ENCODE data around the gene PITPNC1.
A peak's percentile ranks its signal among the peaks of the same experiment; 100 is the strongest.
"Not testable (repeated sequence)": the region's sequence is repeated elsewhere in the genome, so short reads cannot be mapped to it uniquely, and the experiment has no call there.

Gene PITPNC1

DNA sequence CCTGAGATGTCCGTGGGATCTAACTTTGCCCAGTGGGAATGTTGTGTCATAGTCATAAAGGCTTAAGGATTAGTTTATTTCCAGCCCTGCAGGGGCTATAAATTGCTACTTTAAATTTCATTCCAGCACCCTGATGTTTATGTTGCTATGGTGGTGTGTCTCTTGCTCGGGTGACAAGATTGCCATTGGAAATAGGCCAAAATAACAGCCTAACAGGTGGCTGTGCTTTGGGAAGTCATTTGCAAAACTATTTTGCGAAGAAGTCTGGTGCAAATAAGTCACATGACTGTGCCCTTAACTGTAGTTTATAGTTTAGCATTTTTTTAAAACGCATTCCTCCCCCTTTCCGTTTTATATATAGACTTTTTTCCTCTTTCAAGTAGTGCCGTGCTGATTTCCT lies 23.1 kb downstream of the PITPNC1 start:
- DNase-seq (ENCODE audit: low read depth in 2 of 2, low spot score in 1 of 2), result no peak

DNA sequence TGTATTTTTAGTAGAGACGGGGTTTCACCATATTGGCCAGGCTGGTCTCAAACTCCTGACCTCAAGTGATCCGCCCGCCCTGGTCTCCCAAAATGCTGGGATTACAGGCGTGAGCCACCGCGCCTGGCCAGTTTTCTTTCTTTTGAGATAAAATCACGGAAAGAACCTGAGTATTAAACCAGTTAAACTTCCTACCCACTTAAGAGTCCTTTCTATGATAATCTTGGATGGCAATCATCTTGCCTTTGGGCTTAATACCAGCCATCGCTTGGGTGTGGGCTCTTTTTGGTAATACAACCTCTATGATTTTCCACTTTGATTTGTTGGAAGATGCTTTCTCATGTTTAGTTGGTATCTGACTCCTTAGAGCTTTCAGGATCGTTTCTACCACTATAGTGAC lies 24.0 kb downstream of the PITPNC1 start:
- no peak for DNase-seq (ENCODE audit: low read depth in 2 of 2, low spot score in 1 of 2)

DNA sequence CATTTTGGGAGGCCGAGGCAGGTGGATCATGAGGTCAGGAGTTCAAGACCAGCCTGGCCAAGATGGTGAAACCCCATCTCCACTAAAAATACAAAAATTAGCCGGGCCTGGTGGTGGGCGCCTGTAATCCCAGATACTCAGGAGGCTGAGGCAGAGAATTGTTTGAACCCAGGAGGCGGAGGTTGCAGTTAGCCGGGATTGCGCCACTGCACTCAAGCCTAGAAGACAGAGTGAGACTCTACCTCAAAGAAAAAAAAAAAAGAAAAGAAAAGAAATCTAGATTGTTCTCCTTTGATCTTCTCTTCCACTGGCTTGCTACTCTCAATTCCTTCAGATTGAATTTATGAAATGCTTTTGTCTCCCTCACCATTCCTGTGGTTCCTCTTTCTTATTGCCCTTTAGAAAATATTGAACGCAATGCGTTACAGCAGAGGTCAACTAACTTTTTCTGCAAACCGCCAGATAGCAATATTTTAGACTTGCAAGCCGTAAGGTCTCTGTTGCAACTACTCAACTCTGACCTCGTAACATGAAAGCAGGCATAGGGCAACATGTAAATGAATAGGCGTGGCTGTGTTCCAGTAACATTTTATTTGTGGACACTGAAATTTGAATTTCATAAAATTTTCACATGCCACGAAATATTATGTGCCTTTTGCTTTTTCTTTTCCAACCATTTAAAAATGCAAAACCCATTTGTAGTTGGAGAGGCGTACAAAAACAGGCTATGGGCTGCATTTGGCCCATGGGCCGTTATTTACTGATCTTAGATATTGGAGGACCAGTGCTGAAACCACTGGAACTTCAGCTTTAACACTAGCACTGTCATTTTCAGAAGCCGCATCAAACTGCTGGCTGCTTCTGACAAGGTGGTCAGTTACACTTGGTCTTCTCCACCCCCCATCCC lies 24.8 kb downstream of the PITPNC1 start:
- DNase-seq (ENCODE audit: low read depth in 2 of 2, low spot score in 1 of 2), result no peak

DNA sequence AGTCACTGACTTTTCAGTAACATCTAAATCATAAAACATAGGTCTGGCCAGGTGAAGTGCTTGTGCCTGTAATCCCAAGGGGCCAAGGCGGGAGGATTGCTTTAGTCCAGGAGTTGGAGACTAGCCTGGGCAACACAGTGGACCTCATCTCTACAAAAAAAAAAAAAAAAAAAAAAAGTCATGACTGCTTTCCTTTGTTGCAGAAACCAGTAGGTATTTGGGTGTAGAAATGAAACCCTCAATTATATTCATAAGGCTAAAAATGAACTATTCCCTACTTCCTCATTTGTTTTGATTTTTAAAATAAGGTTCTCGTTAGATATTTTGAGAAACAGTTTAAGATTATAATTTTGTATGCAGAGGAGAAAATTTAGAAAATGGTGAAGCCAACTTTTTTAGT lies 26.0 kb downstream of the PITPNC1 start:
- no peak for DNase-seq (ENCODE audit: low read depth in 2 of 2, low spot score in 1 of 2)

GRCh38 chr17:67403483-67403882 lies 26.4 kb downstream of the PITPNC1 start:
- no peak for DNase-seq (ENCODE audit: low read depth in 2 of 2, low spot score in 1 of 2)

DNA sequence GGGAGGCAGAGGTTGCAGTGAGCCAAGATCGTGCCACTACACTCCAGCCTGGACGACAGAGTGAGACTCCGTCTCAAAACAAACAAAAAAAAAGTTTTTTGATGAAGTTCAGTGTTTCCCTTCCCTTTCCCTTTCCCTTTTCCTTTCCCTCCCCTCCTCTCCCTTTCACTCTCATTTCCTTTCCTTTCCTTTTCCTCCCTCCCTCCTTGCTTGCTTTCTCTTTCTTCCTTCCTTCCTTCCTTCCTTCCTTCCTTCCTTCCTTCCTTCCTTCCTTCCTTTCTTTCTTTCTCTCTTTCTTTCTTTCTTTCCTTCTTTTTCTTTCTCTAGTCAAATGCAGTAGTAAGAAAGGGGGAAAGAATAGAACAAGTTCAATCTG lies 31.4 kb downstream of the PITPNC1 start:
- not testable (repeated sequence) for DNase-seq (ENCODE audit: low read depth in 2 of 2, low spot score in 1 of 2)

GRCh38 chr17:67411397-67411796 lies 34.3 kb downstream of the PITPNC1 start:
- DNase-seq (ENCODE audit: low read depth in 2 of 2, low spot score in 1 of 2), result no peak

- DNase-seq (ENCODE audit: low read depth in 2 of 2, low spot score in 1 of 2), result no peak
Measured at GRCh38 chr17:67412032-67412431, 35.0 kb downstream of the PITPNC1 start.

DNA sequence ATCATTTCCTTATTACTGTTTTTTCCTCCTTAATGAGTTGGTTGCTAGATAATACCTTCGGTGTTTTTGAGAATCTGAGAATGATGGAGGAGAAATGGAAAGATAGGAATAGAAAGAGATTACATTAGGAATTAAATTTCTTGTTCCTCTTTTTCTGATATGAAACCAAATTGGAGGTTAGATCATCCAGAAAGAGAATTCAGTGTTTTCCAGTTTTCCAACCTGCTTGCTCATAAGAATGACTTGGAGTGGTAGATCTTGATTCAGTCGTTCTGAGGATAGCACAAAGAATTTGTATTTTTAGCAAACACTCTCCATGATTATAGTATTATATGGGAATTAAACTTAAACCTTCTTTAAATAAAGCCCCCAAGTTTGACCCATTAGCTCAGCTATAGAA lies 35.9 kb downstream of the PITPNC1 start:
- DNase-seq (ENCODE audit: low read depth in 2 of 2, low spot score in 1 of 2), result no peak

DNA sequence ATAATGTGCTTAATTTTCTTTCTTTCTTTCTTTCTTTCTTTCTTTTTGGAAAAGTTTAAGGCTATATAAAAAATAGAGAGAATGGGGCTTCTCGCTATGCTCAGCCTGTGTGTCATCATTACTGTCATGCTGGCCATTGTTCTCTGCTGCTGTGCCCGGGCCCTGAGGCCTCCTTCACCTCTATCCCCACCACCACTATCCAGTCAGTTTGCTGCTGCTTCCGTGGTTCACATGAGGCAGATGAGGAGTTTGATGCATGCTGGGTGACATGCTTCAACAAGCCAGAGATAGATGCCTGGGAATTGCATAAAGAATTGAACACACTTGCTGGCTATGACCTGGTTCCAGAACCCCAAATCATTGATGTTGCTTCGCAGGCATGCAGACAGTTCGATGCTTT lies 36.3 kb downstream of the PITPNC1 start:
- DNase-seq (ENCODE audit: low read depth in 2 of 2, low spot score in 1 of 2), result no peak

DNA sequence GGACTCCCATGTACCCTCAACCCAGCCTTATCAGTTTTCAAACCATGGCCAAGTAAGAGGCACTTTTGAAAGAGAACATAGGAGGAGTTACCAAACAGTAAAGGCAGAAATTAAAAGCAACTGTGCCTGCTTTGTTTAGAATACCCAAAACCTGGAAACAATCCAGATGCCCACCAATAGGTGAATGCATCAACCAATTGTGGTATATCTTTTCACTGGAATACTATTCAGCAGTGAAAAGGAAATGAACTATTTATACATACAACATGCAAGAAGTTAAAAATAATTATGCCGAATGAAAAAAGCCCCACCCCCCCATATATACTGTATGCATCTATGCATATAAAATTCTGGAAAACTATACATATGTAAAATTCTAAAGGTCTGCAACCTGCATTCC lies 37.0 kb downstream of the PITPNC1 start:
- no peak for DNase-seq (ENCODE audit: low read depth in 2 of 2, low spot score in 1 of 2)

DNA sequence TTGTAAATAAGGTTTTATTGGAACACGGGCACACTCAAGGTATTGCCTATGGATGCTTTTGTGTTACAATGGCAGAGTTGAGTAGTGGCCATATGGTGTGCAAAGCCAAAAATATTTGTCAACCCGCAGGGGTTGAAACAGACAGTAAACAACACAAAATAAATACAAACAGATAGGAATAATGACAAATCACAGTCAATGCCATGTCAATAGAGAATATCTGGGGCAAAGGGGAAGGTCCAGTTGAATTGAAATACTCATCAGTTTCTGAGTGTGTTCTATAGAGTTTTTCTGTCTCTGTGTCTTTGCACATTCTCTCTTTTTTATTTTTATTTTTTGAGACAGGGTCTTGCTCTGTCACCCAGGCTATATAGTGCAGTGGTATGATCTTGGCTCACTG lies 37.5 kb downstream of the PITPNC1 start:
- no peak for DNase-seq (ENCODE audit: low read depth in 2 of 2, low spot score in 1 of 2)

GRCh38 chr17:67415291-67415690 lies 38.2 kb downstream of the PITPNC1 start:
- DNase-seq (ENCODE audit: low read depth in 2 of 2, low spot score in 1 of 2), result no peak

- no peak for DNase-seq (ENCODE audit: low read depth in 2 of 2, low spot score in 1 of 2)
Measured at GRCh38 chr17:67417507-67417906, 40.4 kb downstream of the PITPNC1 start.

- no peak for DNase-seq (ENCODE audit: low read depth in 2 of 2, low spot score in 1 of 2)
Measured at GRCh38 chr17:67420994-67421393, 43.9 kb downstream of the PITPNC1 start.

GRCh38 chr17:67421869-67422273 lies 44.8 kb downstream of the PITPNC1 start:
- DNase-seq (ENCODE audit: low read depth in 2 of 2, low spot score in 1 of 2), result peak in 1 of 2 donors; percentile 21

GRCh38 chr17:67422296-67422695 lies 45.2 kb downstream of the PITPNC1 start:
- not testable (repeated sequence) for DNase-seq (ENCODE audit: low read depth in 2 of 2, low spot score in 1 of 2)

GRCh38 chr17:67422897-67423296 lies 45.8 kb downstream of the PITPNC1 start:
- no peak for DNase-seq (ENCODE audit: low read depth in 2 of 2, low spot score in 1 of 2)

DNA sequence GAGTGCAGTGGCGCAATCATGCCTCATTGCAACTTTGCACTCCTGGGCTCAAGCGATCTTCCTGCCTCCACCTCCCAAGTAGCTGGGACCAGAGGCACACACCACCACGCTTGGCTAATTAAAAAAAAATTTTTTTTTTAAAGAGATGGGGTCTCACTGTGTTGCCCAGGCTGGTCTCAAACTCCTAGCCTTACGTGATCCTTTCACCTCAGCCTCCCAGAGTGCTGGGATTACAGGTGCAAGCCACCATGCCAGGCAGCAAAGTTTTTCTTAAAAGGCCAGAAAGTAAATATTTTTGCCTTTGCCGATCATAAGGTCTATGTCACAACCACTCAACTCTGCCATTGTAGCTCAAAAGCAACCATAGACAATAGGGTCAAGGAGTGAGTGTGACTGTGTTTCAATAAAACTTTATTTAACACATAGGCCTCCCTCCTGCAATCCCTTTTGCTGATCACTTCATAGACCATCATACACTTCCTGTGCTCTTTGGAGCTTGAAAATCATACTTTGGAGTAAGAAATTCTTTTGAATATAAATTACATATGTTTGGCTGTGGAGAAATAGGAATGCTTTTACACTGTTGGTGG lies 48.6 kb downstream of the PITPNC1 start:
- no peak for DNase-seq (ENCODE audit: low read depth in 2 of 2, low spot score in 1 of 2)

DNA sequence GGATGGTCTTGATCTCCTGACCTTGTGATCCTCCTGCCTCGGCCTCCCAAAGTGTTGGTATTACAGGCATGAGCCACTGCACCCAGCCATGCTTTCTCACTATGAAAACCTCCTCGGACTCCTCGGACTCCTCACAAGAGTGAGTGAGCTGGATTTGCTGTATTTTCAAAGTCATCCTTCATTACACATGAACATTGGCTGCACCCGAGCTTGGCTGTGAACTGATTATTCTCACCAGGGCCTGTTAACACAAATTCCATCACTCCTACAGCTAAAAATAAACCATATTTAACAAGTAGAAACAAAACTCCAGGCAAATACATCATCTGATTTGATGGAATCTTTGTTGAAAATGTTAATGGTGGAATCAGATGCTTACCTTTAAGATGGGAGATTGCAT lies 50.3 kb downstream of the PITPNC1 start:
- no peak for DNase-seq (ENCODE audit: low read depth in 2 of 2, low spot score in 1 of 2)

DNA sequence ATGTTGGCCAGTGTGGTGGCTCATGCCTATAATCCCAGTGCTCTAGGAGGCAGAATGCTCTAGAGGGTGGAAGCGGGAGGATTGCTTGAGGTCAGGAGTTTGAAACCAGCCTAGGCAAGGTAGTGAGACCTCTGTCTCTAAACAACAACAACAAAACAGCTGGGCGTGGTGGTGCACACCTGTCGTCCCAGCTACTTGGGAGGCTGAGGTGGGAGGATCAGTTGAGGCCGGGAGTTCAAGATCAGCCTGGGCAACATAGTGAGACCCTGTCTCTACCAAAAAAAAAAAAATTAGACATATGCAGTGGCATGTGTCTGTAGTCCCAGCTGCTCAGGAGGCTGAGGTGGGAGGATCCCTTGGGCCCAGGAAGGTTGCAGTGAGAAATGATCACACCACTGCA lies 53.4 kb downstream of the PITPNC1 start:
- DNase-seq (ENCODE audit: low read depth in 2 of 2, low spot score in 1 of 2), result not testable (repeated sequence)

- no peak for DNase-seq (ENCODE audit: low read depth in 2 of 2, low spot score in 1 of 2)
Measured at GRCh38 chr17:67431249-67432015, 54.4 kb downstream of the PITPNC1 start.

Measured in stimulated activated CD8-positive, alpha-beta memory T cell treated with anti-CD3 and anti-CD28 coated beads, Interleukin-4, amount 100 ng/mL, for 1 hour (primary cell).